HG02588 (cell line): ENCODE measurements around the gene NELFB.

Source experiments
- ATAC-seq: cut with Tn5 transposase; IDR thresholded peaks from one replicate; pipeline ENCODE4 v1.9.1; 2021; ENCODE audit warnings: mild to moderate bottlenecking, moderate library complexity; ENCODE audit not compliant: unreplicated experiment

Gene NELFB

DNA sequence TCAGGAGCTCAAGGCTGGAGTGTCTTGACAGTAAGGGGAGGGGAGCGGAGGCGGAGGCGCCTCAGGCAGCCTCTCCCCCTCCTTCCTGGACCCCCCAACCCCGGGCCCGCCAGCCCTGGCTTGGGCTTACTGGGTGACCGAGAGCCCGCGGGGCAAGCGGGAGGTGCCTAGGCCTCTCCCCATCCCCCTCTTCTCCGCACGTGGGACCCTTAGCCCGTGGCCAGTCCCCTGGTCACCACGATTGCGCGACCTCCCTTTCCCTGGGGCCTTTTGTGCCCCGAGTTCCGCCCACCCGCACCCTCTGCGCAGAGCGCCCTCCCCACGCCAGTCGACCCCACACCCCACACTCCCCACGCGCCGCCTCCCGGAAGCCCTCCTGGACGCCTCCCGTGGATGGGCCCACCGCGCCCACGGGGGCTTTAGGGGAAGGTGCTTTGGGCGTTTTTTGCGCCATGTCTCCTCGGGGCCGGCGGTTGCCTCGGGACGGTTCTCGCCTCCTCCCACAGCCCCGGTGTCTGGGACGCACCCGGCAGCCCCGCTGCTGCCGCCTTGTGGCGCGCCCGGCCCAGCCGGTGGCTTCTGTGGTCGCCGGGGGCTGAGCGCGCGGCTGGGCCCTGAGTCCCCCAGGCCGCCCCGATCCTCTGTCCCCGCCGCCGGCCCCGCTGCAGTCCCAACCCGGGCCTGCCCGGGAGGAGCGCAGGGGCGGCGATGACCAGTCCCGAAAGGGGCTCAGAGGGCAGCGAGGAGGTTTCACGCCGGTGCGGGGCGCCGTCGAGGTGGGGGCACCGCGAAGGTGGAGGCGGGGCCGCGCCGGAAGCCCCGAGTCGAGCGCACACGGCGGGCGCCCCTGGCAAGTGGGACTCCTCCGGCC, 25.6 kb downstream of the NELFB start:
- ATAC-seq = no peak

DNA sequence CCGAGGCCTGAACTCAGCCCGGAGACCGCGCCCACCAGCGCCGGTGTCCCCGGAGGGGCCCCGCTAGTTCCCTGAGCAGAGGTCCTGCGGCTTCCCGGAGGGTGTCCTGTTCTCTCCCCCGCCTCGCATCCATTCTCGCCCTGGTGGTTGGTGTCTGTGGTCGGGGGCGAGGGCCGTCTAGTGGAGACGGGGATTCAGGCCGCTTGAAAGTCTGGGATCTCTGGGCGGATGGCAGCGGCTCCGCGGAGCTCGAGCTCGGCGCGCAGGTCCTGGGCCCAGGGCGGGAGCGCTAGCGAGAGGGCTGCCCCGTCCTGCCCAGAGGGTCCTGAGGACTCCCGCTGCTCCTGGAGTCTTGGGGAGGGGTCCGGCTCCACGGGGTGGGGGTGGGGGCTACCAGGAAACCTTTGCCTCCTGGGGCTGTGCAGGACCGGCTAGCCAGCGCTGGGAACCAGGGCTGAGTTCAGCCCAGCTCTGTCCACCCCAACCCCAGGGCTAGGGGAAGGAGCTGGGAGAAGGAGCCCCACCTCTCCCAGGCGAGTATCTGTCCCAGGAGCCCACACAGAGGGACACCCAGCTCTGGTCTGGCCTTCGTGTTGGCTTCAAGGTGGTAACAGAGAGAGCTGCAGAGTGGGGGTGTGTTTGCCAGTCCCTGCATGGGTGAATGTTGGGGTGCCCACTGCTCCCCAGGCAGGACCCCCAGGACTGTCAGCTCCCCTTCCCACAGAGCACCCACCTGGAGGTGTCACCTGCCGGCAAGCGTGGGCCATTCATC, 26.4 kb downstream of the NELFB start:
- ATAC-seq = no peak

DNA sequence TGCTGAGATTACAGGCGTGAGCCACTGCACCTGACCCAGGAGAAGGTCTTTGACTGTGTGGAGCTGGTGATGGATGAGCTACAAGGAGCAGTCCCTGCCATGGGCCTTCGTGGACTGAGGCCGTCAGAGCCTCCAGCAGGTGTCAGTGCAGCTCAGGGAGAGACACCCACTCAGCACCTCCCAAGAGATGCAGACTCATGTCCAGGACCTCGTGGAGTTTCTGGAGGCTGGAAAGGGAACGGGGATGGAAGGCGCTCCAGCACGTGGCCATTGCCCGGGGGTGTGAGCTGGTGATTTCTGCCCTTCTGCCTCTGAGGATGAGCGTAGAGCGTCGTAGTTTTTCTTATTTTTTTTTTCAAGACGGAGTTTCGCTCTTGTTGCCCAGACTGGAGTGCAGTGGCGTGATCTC, 31.9 kb downstream of the NELFB start:
- ATAC-seq = no peak

DNA sequence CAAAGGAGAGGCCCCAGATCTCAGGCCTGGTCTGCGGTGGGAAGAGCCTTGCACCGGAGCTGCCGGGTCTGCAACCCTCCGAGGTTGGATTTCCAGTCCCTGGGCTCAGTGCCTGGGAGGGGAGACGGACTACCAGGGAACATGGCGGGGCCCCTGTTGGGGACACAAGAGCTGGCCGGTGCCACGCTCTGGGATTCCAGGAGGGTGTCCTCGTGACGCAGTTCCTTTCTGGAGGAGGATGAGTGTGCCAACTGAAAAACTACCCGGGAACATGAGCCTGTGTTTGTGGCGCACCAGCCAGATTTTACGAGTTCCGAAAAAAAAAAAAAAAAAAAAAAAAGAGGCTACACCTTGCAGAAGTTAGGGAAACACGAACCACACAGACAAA, 38.0 kb downstream of the NELFB start:
- ATAC-seq = no peak

DNA sequence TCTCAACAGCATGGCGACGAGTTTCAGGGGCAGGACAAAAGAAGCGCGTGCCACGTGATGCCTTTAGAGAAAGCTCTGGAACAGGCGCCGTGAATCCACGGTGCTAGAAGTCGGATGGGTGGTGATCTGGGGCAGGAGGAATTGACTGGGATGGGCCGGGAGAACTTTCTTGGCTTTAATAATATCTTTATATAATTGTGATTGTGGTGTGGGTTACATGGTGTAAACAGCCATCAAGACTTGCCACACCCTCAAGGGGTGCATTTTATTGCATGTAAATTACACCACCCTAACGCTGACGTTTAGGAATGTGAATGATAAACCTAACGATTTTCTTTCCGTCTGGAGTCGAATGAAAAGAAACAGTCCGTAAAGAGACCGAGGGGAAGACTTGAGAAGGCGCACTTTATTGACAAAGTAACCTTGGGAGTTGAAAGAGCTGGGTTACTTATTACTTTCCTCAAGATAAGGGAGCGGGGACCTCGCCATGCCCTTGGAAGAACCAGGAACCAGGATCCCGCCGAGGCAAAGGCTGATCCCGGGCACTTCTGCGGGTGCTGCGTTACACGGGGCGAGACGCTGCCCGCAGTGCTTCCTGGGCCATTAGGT, 38.5 kb downstream of the NELFB start:
- ATAC-seq = no peak

DNA sequence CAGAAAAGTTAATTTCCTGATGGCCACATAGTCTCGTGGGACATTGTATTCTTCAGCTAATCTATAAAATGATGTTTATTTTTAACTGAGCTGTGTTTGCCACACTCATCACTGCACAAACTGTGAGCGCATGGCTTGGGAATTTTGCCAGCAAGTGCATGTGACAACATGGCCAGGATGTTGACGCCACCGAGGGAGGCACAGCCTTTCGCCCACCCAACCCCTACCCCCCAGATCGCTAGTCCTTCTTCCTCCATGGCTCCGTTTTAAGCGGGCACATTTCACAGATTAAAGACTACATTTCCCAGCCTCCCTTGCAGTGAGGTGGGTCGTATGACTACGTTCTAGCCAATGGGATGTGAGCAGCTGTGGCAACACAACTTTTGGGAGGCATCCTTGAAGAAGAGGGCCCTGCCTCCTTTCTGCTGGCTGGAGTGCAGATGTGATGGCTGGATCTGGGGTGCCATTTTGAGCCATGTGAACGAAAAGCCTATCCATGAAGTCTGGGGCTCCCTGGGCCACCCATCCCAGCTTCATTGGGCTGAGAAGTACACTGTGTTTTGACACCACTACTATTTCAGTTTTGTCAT, 39.1 kb downstream of the NELFB start:
- ATAC-seq = no peak

DNA sequence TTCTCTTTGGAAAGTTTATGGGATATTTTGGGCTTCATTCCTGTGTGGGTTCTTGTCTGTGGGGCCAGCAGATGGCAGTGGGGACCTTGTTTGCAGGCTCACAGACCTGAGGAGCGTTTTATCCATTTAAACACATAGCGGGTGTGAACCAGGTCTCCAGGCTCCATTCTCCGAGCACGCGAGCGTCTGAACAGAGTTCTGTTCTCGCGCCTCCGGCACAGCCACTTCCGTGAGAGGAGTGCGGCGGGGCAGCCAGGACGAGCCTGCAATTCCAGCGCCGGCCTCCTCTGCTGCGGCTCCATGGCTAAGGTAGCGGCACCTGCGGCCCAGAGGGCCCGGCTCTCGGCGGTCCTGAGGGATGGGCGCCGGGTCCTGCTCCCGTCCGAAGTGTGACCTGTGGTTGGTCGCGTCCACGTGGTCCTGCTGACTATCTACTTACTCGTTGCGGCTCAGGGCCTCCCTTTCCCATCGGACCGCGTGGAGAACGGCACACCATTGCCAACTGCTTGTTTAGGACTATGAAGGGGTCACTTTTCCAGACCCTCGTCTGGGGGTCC, 39.6 kb downstream of the NELFB start:
- no peak for ATAC-seq

DNA sequence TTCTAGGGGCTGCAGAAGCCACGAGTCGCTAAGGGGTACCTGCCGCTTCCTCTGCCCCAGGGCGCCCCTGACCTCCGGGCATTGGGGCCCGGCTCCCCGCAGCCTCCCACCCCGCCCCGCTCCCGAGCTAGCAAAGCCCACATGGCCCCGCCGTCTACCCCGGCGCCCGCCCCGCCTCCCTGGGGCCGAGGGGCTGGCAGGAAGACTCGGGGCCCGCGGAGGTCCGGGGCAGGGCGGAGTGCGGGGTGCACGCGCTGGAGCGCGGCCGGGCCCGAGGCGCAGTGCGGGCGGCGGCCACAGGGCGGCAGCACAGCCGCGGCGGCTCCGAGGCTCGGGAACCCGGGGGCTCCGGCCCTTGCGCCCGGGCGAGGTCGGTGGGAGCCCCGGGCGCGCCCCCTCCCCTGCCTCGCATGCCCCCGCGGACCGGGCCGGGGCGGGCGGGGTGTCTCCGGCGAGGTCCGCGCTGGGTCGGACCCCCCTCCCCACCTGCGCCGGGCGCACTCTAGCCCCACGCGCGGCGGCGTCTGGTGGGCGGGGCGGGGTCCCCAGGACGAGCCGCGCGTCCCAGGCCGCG, 40.2 kb downstream of the NELFB start:
- no peak for ATAC-seq

DNA sequence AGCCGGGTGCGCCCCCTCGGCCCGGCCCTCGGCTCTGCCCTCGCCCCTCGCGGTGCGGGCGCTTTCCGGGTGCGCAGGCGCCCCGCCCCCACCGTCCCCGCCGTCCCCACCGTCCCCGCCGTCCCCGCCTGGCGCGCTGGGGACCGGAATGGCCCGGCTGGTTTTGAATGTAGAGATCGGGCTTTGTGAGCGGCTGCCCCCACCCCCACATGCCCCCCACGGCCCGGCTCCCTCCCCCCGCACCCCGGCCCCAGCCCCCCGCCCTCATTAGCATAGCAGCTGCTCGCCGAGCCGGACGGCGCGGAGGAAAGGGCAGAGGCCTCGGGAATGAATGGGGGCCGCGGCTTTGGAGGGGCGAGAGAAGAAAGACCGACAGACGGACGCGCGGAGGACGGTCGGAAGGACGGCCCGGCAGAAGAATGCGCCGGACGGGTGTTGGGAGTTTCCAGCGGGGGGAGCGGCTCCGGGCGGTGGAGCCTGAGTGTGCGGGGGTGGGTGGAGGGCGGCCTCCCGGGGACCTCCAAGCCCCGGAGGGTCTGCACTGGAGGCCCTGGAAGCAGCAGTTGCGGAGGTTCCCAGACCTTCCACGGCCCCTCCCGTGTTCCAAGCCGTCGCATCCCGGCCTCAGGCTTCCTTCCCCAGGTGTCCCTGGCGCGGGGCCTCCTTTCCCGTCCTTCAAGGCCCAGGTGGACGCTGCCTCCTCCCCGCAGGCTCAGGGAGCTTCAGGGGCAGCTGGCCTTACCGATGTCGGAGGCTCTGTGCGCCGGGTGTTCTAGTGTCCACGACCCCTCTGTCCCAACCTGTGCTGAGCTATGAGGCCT, 40.9 kb downstream of the NELFB start:
- no peak for ATAC-seq

DNA sequence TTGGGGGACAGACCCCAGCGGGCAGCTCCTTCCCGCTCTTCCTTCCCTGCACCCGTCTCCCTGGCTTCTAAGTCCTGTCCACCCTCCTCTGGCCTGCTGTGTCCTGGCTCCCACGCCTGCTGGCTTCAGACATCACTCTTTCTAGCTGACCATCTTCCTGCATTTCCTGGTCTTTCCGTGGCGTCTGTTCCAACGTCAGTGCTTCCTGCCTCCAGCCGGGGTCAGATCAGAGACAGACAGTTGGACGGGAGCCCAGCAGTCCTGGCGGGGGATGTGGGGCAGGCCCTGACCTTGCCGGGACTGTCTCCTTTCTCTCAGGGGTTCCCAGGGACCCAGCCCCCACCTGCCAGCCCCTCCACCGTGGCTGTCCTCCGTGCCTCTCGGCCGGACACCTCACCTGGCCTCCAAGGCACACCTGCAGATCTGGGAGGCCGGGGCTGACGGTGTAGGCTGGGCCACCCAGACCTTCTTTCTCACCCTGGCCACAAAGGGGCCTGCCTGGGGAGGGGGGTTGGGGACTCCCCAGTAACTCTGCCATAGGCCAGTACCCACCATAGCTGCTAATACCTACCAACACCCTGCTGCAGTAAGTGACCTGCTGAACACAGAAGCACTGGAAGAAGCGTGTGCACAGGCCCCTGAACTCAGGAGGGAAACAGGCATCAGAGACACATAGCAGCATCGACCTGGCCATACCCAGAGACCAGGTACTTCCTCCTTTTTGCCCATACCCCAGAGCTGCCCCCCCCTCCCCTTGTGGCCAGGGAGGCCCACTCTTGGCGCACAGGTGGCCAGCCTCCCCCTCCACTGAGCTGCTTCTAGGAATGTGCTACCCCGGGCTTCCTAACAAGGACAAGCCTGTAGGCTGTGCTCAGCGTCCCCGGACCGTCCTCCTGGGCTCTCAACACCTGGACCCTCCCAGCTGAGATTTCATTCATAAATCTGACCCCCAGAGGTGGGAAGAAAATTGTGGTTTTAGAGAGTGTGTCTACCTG, 41.8 kb downstream of the NELFB start:
- no peak for ATAC-seq

DNA sequence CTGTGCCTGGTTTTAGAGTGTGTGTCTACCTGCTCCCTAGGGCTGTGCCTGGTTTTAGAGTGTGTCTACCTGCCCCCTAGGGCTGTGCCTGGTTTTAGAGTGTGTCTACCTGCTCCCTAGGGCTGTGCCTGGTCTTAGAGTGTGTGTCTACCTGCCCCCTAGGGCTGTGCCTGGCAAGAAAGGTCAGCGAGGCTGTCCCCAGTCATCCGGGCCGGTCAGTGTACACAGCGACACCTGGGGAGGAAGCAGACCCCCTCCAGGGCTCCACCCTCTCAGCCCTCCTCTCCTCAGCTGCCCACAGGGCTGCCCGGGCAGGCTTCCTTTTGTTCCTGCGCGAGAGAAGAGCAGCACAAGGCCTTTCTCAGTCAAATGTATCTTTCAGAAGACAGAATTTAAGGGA, 42.8 kb downstream of the NELFB start:
- no peak for ATAC-seq

DNA sequence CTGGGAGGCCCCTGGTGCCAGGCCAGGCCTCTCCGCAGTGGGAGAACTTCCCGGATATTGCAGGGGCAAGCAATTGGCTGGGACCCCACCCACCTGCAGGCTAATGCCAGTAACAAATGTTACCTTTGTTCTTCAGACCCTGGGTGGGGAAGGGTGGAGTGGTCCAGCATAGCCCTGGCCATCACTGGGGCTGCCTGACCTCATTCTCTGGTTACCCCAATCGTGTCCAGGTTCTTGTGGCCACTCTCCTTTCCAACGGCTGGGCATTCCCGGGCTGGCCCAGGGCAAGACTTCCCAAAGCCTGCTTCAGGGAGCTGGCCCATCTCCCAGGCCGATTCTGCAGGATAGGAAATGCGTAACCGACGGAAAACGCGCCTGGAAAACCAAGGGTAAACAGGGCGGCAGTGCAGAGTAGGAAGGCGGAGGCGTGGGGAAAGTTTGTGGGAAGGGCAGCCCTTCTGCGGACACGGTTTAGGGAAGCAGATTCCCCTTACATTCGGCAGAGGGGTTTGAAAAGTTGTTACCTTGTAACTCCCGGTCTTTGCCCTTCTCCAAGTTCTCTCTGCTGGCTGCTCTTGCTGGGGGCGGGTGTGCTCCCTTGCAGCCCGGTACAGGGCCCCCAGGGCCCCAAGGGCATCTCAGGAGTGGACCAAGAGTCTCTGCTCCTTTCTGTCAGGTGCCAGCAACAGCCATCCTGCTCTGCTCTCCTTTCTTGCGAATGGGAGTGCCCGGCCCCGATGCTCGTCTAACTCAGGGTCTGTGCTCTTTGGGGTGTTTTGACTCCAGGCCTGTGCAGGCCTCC, 43.5 kb downstream of the NELFB start:
- ATAC-seq = no peak

DNA sequence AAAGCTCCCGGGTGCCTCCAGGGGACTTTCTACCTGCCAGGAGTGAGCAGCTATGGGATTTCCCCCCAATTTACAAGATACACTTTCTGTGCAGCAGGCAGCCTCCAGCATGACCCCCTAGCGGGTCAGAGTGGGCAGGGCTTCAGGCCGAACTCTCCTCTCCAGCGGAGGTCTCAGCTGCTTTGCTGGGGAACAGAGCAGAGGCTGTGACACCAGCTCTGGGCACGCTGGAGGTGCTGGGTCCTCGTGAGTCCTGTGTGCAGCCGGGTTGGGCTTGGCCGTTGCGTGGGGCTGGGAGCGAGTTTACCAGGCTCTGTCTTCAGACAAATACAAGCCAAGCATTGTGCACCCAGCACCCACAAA, 44.1 kb downstream of the NELFB start:
- ATAC-seq = no peak

DNA sequence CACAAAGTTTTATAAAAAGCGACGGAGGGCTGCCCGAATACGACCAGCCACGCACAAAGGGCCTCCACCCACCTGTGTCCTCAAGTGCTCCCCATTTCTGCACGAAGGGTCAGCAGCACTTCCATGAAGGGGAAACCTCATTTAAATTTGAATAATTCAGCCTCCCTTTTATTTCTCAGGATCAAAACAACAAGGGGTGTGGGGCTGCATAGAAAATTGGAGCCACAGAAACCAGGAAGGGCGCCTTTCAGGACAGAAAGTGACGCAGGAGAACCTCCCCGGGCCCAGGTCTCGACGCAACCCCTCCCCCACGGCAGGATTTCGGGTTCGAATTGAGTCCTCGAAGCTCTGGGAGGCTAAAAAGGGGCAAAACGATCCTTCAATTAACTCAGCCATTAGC, 44.8 kb downstream of the NELFB start:
- no peak for ATAC-seq

DNA sequence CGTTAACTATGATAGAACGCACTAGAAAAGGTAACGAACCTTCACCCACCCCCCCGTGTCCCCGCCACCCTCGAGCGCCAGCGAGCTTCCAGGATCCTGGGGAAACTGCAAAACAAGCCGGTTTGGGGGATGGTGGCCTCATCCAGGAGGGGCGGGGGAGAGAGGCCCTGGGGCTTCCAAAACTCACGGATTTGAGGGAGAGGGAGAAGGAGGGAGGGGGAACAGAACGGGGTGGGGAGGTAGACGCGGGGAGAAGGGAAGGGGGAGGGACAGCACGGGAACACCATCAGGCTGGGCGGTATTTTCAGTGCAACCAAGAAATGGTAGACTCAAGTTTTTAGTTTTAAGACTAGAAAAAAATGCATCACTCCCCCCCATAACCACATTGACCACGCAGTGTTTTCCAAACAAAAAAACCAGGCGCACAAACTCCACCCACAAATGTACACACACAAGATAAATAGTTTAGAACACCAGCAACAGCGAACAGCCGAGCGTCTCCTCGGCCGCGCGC, 45.5 kb downstream of the NELFB start:
- ATAC-seq = no peak

DNA sequence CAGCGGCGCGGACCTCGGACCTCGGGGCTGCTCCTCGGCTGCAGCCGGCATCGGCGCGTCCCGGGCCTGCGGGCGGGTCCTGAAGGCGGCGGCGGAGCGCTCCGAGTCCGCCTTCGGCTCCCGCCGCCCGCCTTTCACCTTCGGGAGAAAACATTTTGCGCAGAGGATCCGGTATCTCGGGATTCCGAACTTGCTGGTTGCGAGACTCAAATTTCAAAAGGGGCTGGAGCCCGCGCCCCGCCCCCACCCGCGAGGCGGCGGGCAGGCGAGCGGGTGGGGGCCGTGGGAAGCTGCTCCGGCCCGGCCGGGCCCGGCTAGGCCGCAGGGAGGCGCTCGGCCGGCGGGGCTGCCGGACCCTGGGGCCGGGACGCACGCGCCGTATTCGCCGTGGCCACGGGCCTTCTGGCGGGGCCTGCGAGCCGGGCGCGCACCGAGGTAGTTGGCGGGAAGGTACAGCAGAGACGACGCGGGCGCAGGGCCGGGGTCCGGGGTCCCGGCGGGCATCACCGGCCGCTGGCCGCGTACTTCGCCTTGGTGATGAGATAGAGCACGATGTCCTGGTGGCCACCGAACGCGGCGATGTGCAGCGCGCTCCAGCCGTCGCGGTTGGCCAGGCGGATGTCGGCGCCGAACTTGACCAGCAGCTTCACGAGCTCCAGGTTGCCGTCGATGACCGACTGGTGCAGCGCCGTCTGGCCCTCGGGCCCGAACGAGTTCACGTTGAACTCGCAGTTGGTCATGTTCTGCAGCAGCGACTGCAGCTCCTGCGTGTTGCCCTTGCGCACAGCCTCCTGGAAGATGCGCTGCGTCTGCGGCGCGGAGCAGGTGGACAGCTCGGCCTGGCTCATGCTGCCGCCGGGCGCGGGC, 46.2 kb downstream of the NELFB start:
- ATAC-seq = peak; percentile 25

DNA sequence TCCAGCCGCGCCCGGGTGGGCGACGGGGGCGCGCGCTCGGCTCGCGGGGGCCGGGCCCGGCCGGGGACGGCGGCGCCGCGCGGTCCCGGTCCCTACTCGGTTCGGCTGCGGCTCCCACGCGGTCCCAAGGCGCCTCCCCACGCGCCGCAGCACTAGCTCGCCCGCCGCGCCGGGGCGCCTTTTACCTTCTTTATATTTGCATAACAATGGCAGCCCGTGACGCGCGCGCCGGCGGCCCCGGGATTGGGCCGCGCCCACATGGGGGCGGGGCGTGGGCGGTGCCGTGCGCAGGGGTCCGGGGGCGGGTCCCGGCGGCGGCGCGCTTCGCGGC, 47.0 kb downstream of the NELFB start, which contains the start of gene NRARP:
Gene NRARP (minus strand): TSS at position 154 of the 331 bp plus-strand sequence. CDS start 343 bp downstream, outside the sequence.
- peak; percentile 72 for ATAC-seq
